H1 (cell line): ENCODE data around the gene RPS6KA2. TPM values are rescaled to one million over a fixed set of nuclear protein-coding genes. Genes with fewer than 3 reads are reported as not detected.

Source experiments
- BACH1 ChIP-seq: IDR thresholded peaks from 2 replicates; pipeline ENCODE4 v1.6.1; 2012; ENCODE audit warnings: low read length, improper control_type of control experiment
- BCL11A ChIP-seq, 2 experiments: IDR thresholded peaks; one replicate each; pipeline ENCODE4 v1.6.1; 2011; ENCODE audit warnings: low read depth in 2 of 2, low read length in 2 of 2, mild to moderate bottlenecking in 2 of 2
- FOSL1 ChIP-seq: IDR thresholded peaks from 2 replicates; pipeline ENCODE4 v1.6.1; 2011; ENCODE audit warnings: mild to moderate bottlenecking, low read depth, low read length, moderate library complexity; ENCODE audit not compliant: insufficient read depth
- SIN3A ChIP-seq, 2 experiments: IDR thresholded peaks in 1 of 2; conservative IDR thresholded peaks in 1 of 2; 2 replicates each; pipeline ENCODE4 v1.6.1; 2011 to 2012; ENCODE audit warnings: low read length in 2 of 2, improper control_type of control experiment in 1 of 2, low read depth in 1 of 2, mild to moderate bottlenecking in 1 of 2
- SP1 ChIP-seq: IDR thresholded peaks from 2 replicates; pipeline ENCODE4 v1.6.1; 2011; ENCODE audit warnings: low read depth, low read length
- SP2 ChIP-seq: IDR thresholded peaks from 2 replicates; pipeline ENCODE4 v1.6.1; 2012; ENCODE audit warnings: mild to moderate bottlenecking, low read length, inconsistent platforms
- SUZ12 ChIP-seq: fragments of 200-600 bp; sonication (generic); IDR thresholded peaks from 2 replicates; pipeline ENCODE4 v1.6.1; 2012; ENCODE audit warnings: mild to moderate bottlenecking, inconsistent platforms, low read length, moderate library complexity, mixed read lengths
- polyA plus RNA-seq, 7 experiments: library from polyadenylated mRNA; depleted of rRNA in 3 of 7; stranded (reverse) in 5 of 7; unstranded in 2 of 7; fragments of >200 nt in 5 of 7; fragments of 200-250 nt in 2 of 7; gene quantifications; 1 replicate in 5 of 7; 2 replicates in 1 of 7; 4 replicates in 1 of 7; pipeline versions ENCODE4 v1.2.1 to v1.2.3, GENCODE V29; 2011 to 2013; ENCODE audit warnings: missing spikeins in 2 of 7, mixed read lengths in 2 of 7
- total RNA-seq: library from RNA; stranded (reverse); fragmentation: NEBNext Ultra II Directional; extraction: Animal tissue kit (Norgen Biotek cat#: 25700); gene quantifications from 2 replicates; pipeline ENCODE4 v1.2.1, GENCODE V29; 2021
- TF ChIP-seq, protein P1 (sequence below), 3 experiments: IDR thresholded peaks; 1 replicate in 2 of 3; 2 replicates in 1 of 3; pipeline versions ENCODE4 v1.5.1 to v1.6.1; 2011; ENCODE audit warnings: low read length in 3 of 3, mild to moderate bottlenecking in 3 of 3, inconsistent platforms in 2 of 3, low read depth in 1 of 3, moderate library complexity in 1 of 3; ENCODE audit not compliant: insufficient read depth in 1 of 3; ENCODE audit errors: control extremely low read depth in 1 of 3

Gene RPS6KA2
- total and polyA plus RNA-seq, 2 of the 8 experiments (the other 6 are each of a cell fraction or from before 2014, with no cell fraction given), result 8.8 to 25.7 TPM

DNA sequence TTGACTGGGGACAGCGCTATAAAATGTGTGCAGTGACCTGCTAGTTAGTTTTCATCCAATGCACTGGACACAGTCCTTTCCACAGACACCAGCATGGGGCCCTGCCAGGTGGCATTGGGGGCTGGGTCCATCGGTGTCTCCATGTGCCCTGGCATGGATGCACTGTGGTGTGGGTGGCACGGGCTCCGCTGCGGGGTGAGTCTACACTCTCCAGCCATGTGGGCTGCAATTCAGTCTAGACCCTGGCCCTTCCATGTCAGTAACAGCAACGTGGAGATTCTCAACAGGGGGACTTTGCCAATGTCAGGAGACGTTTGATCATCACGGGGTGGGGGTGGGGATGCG, 140.5 kb downstream of the RPS6KA2 start (continued):
- TF ChIP-seq, protein P1, sequence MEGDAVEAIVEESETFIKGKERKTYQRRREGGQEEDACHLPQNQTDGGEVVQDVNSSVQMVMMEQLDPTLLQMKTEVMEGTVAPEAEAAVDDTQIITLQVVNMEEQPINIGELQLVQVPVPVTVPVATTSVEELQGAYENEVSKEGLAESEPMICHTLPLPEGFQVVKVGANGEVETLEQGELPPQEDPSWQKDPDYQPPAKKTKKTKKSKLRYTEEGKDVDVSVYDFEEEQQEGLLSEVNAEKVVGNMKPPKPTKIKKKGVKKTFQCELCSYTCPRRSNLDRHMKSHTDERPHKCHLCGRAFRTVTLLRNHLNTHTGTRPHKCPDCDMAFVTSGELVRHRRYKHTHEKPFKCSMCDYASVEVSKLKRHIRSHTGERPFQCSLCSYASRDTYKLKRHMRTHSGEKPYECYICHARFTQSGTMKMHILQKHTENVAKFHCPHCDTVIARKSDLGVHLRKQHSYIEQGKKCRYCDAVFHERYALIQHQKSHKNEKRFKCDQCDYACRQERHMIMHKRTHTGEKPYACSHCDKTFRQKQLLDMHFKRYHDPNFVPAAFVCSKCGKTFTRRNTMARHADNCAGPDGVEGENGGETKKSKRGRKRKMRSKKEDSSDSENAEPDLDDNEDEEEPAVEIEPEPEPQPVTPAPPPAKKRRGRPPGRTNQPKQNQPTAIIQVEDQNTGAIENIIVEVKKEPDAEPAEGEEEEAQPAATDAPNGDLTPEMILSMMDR (IDR thresholded peaks at IDR 0.05; ENCODE audit: control extremely low read depth in 1 of 3, insufficient read depth in 1 of 3, low read depth in 1 of 3, low read length in 3 of 3), result no peak
- TF ChIP-seq SP2 (no peak), SIN3A (conservative IDR thresholded peaks at IDR 0.05 in 1 of 2, IDR thresholded peaks at IDR 0.05 in 1 of 2; ENCODE audit: low read depth in 1 of 2, low read length in 2 of 2) (no peak), SUZ12 (no peak), BACH1 (no peak), FOSL1 (no peak), BCL11A (IDR thresholded peaks at IDR 0.05; ENCODE audit: low read depth in 2 of 2, low read length in 2 of 2) (no peak), SP1 (no peak)
